Calu3 (cell line): ENCODE measurements around the gene ANKZF1. TPM values are rescaled to one million over a fixed set of nuclear protein-coding genes. Genes with fewer than 3 reads are reported as not detected.

Experiments
- BruUV-seq: library from RNA; stranded (reverse); fragments of 400-500 nt; replicated peaks from 2 replicates; lab custom pipeline; 2021; lab: Mats Ljungman, UMichigan
- CTCF ChIA-PET: fragments of 300-600 bp; sonication (Branson Sonifier 250); formaldehyde crosslinking; loops from one replicate; lab custom pipeline; 2022; ENCODE audit warnings: antibody characterized with exemption; lab: Charles Lee
- DNase-seq: peaks from one replicate; pipeline ENCODE4 v3.0.0; 2022
- H3K27ac Mint-ChIP-seq: one replicate; pipeline ENCODE4 v1.8.0; 2022; ENCODE audit warnings: mixed read lengths; ENCODE audit not compliant: unreplicated experiment
- H3K27me3 Mint-ChIP-seq: one replicate; pipeline ENCODE4 v1.8.0; 2022; ENCODE audit warnings: mixed read lengths; ENCODE audit not compliant: unreplicated experiment
- H3K36me3 Mint-ChIP-seq: one replicate; pipeline ENCODE4 v1.8.0; 2022; ENCODE audit warnings: mild to moderate bottlenecking, moderate library complexity, mixed read lengths; ENCODE audit not compliant: insufficient read depth, unreplicated experiment
- H3K4me1 Mint-ChIP-seq: one replicate; pipeline ENCODE4 v1.8.0; 2022; ENCODE audit warnings: mild to moderate bottlenecking, low read depth, mixed read lengths; ENCODE audit not compliant: unreplicated experiment
- H3K4me3 Mint-ChIP-seq: one replicate; pipeline ENCODE4 v1.8.0; 2022; ENCODE audit warnings: mild to moderate bottlenecking, low read depth, moderate library complexity, mixed read lengths; ENCODE audit not compliant: unreplicated experiment
- H3K9me3 Mint-ChIP-seq: one replicate; pipeline ENCODE4 v1.8.0; 2022; ENCODE audit warnings: low read depth, mixed read lengths; ENCODE audit not compliant: unreplicated experiment
- intact Hi-C: fragments of 100-400 bp; cut with micrococcal nuclease; formaldehyde crosslinking; loops from one replicate; pipeline ENCODE4 v1.10.0; 2022; ENCODE audit not compliant: unreplicated experiment
- total RNA-seq: library from RNA; stranded (reverse); gene quantifications from 2 replicates; pipeline ENCODE4 v1.2.3, GENCODE V29; 2022
- TF ChIP-seq, protein P1 (sequence below): fragments of 200-600 bp; IDR thresholded peaks from one replicate; pipeline ENCODE4 v1.8.0; 2022; ENCODE audit warnings: antibody characterized with exemption; ENCODE audit not compliant: unreplicated experiment

Gene ANKZF1
- total RNA-seq, 1 experiment from 2014 or later: 56.6 TPM

DNA sequence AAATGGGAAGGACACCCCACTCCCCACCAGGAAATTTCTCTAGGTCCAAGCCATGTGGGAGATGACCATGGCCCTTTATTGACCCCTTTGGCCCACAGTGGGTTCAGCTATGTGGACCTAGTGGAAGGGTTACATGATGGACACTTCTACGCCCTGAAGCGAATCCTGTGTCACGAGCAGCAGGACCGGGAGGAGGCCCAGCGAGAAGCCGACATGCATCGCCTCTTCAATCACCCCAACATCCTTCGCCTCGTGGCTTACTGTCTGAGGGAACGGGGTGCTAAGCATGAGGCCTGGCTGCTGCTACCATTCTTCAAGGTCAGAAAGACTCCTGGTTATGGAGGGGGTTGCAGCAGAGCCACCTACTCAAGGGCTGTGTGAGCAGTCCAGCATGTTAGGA lies 17.0 kb downstream of the ANKZF1 start:
- DNase-seq: no peak
- peaks cover 50% of the 10 kb centered on the region for H3K36me3 Mint-ChIP-seq
- no peak overlapping the region for H3K27ac Mint-ChIP-seq
- TF ChIP-seq, protein P1, sequence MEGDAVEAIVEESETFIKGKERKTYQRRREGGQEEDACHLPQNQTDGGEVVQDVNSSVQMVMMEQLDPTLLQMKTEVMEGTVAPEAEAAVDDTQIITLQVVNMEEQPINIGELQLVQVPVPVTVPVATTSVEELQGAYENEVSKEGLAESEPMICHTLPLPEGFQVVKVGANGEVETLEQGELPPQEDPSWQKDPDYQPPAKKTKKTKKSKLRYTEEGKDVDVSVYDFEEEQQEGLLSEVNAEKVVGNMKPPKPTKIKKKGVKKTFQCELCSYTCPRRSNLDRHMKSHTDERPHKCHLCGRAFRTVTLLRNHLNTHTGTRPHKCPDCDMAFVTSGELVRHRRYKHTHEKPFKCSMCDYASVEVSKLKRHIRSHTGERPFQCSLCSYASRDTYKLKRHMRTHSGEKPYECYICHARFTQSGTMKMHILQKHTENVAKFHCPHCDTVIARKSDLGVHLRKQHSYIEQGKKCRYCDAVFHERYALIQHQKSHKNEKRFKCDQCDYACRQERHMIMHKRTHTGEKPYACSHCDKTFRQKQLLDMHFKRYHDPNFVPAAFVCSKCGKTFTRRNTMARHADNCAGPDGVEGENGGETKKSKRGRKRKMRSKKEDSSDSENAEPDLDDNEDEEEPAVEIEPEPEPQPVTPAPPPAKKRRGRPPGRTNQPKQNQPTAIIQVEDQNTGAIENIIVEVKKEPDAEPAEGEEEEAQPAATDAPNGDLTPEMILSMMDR: no peak
- peak overlapping the region; percentile 79 for H3K4me3 Mint-ChIP-seq
- CTCF ChIA-PET: interaction anchor here (1.0 kb wide), 1 partner anchor 32 kb away, joined by 3 read pairs; the partner anchor contains the start of gene DNAJB2
- no peaks in the 10 kb centered on the region for H3K9me3 Mint-ChIP-seq
- no TSS peak for BruUV-seq
- H3K27me3 Mint-ChIP-seq: no peaks in the 10 kb centered on the region
- H3K4me1 Mint-ChIP-seq: peaks cover 34% of the 10 kb centered on the region
- intact Hi-C loops: no loop called here

DNA sequence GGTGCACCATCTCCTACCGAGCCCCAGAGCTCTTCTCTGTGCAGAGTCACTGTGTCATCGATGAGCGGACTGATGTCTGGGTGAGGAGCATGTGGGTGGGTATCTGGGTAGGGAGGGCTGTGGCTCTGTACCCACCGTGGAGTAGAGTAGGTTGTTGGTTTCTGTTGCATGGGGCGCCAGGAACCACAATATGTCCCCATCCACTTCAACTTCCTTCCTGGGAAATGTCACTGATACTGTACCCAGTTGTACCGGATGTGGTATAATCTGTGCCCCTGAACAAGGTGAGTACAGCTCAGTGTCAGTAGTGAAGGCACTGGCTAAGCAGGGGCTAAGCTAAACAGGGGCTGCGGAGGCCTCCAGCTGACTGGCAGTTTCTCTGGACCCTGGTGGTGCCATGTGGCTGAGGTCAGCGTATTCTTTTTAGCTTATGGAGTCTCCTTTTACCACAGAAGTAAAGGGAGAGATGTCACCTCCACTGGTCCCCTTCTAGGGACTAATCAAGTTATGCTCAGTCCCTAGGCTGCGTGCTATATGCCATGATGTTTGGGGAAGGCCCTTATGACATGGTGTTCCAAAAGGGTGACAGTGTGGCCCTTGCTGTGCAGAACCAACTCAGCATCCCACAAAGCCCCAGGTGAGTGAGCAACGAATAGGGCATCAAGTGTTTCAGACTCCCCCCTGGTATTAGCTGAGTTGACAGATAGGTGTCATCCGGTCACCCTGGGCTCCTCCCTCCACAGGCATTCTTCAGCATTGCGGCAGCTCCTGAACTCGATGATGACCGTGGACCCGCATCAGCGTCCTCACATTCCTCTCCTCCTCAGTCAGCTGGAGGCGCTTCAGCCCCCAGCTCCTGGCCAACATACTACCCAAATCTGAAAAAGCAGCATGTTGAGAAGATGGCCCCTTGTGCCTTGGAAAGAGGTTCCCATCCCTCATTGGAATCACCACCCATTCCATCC lies 18.4 kb downstream of the ANKZF1 start:
- Mint-ChIP-seq H3K27ac (peak overlapping the region; percentile 96), H3K9me3 (no peaks in the 10 kb centered on the region), H3K4me3 (peak overlapping the region; percentile 54), H3K36me3 (peaks cover 62% of the 10 kb centered on the region), H3K4me1 (peaks cover 48% of the 10 kb centered on the region), H3K27me3 (no peaks in the 10 kb centered on the region)
- DNase-seq: no peak
- intact Hi-C loops: no loop called here
- TF ChIP-seq, protein P1: no peak
- CTCF ChIA-PET: interaction anchor here (2.2 to 2.6 kb wide), 2 partner anchors 31 to 47 kb away, joined by 16 to 26 read pairs; partner anchors contain the start of gene DNAJB2
- BruUV-seq: no TSS peak

DNA sequence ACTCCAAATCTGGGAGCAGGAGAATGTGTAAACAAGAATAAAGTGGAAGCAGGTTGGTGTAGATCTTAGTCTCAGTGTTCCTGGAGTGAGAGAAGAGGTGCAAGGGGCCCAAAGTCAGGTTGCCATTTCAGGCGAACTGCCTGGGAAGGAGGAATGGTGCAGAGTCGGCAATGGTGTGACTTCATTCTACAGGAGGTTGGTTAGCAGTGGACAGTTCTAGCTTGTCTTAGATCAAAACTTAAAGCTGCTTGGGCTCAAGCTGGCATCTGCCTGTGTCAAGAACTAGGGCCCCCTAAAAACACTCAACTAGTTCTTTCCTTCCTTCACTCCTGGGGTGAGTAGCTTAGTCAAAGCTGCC lies 19.2 kb downstream of the ANKZF1 start:
- Mint-ChIP-seq H3K36me3 (peaks cover 71% of the 10 kb centered on the region), H3K4me1 (peaks cover 48% of the 10 kb centered on the region), H3K9me3 (no peaks in the 10 kb centered on the region), H3K4me3 (peak overlapping the region; percentile 54), H3K27me3 (no peaks in the 10 kb centered on the region), H3K27ac (peak overlapping the region; percentile 96)
- no peak for DNase-seq
- intact Hi-C loops: loop anchor here (1.0 kb wide), 1 partner anchor 30 kb away; the partner anchor contains the start of gene DNAJB2
- CTCF ChIA-PET: interaction anchor here (0.7 to 2.6 kb wide), 6 partner anchors 19 to 139 kb away, joined by 3 to 26 read pairs (median 5); partner anchors contain the start of genes ANKZF1, ATG9A, DNAJB2 and DNPEP
- BruUV-seq: no TSS peak
- TF ChIP-seq, protein P1: no peak

DNA sequence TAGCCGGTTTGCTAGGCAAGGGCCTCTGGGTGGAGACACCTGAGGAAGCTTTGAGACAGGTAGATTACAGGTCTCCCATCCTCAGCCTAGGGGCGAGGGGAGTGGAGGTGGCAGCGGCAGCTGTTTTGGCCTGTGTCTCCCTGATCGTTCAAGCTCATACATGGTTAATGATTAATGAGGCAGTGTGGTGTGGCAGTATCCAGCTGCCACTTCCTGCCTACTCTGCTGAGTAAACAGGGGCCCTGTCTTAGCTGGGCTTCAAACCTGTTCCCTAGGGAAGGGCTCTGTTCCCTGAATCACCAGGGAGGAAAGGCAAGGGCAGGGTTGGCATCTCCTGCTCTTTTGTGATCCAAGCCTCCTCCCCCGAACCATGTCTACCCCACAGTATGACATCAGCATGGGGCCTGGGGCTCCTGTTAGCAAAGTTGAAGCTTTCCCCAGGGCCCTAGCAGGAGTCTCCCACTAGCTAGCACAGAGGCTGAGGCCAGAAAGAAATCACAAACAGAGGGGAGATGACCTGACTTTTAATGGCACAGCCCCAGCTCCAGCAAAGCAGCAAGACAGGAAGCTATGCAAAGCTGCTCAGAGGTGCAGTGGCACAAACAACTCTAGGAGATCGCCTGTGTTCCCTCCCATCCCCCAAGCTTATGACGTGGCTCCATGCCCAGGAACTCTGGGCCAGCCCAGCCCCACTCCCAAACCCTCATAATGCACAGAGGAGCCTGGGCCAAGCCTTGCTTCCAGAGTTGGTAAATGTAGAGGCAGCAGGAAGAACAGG lies 19.8 kb downstream of the ANKZF1 start:
- TF ChIP-seq, protein P1: no peak
- Mint-ChIP-seq H3K27ac (peak overlapping the region; percentile 96), H3K4me1 (peaks cover 48% of the 10 kb centered on the region), H3K27me3 (no peaks in the 10 kb centered on the region), H3K4me3 (peak overlapping the region; percentile 54), H3K36me3 (peaks cover 76% of the 10 kb centered on the region), H3K9me3 (no peaks in the 10 kb centered on the region)
- no TSS peak for BruUV-seq
- CTCF ChIA-PET: interaction anchor here (0.7 to 2.6 kb wide), 7 partner anchors 20 to 138 kb away, joined by 3 to 26 read pairs (median 5); partner anchors contain the start of genes ANKZF1, ATG9A, DNAJB2 and DNPEP
- DNase-seq: peak; percentile 83
- intact Hi-C loops: loop anchor here (1.0 kb wide), 1 partner anchor 30 kb away; the partner anchor contains the start of gene DNAJB2
